Breast epithelium (tissue), 3 donors: ENCODE results near the gene TNFRSF25.

ENCODE experiments used
- CTCF ChIP-seq, 3 donors: fragments of 450-650 bp; IDR thresholded peaks; one replicate each; pipeline ENCODE4 v1.5.1; 2016 to 2017; ENCODE audit warnings: antibody characterized with exemption in 3 of 3, mild to moderate bottlenecking in 3 of 3, moderate library complexity in 3 of 3
- POLR2AphosphoS5 ChIP-seq, 3 donors: sonication (generic); formaldehyde crosslinking; IDR thresholded peaks; one replicate each; pipeline ENCODE4 v1.6.1; 2017; ENCODE audit warnings: antibody characterized with exemption in 3 of 3

- TF ChIP-seq CTCF (IDR thresholded peaks at IDR 0.05) (no peak), POLR2AphosphoS5 (IDR thresholded peaks at IDR 0.05) (no peak)
These were observed 1.3 kb upstream of the TNFRSF25 start for GRCh38 chr1:6467224-6467623.
